Thoracic aorta (tissue), 2 donors: ENCODE measurements around the gene TP63. TPM values are rescaled to one million over a fixed set of nuclear protein-coding genes. Genes with fewer than 3 reads are reported as not detected.

Source experiments
- ATAC-seq: fragments of 150-250 bp; one replicate; pipeline ENCODE4 v1.8.0; 2017; ENCODE audit warnings: low read depth; ENCODE audit not compliant: insufficient number of reproducible peaks, low FRiP score
- DNase-seq: peaks from one replicate; pipeline ENCODE4 v3.0.0-alpha.2; 2020; ENCODE audit warnings: low spot score
- H3K27ac ChIP-seq, 2 donors: fragments of 200-600 bp; sonication (generic); 1 replicate in 1 of 2; 2 replicates in 1 of 2; pipeline ENCODE4 v1.5.1; 2016; ENCODE audit warnings: mild to moderate bottlenecking in 2 of 2, moderate library complexity in 2 of 2
- H3K27me3 ChIP-seq: fragments of 200-600 bp; sonication (generic); replicated peaks from 2 replicates; pipeline ENCODE4 v1.6.0; 2016; ENCODE audit warnings: mild to moderate bottlenecking; ENCODE audit not compliant: insufficient read depth
- H3K36me3 ChIP-seq: fragments of 200-600 bp; sonication (generic); one replicate; pipeline ENCODE4 v1.5.1; 2016
- H3K4me1 ChIP-seq, 2 donors: fragments of 200-600 bp; sonication (generic); 1 replicate in 1 of 2; 2 replicates in 1 of 2; pipeline versions ENCODE4 v1.5.1 to v1.6.0; 2016; ENCODE audit warnings: low read depth in 2 of 2, mild to moderate bottlenecking in 1 of 2; ENCODE audit not compliant: control insufficient read depth in 1 of 2
- H3K4me3 ChIP-seq: fragments of 200-600 bp; sonication (generic); 2 replicates; pipeline ENCODE4 v1.5.1; 2016; ENCODE audit warnings: mild to moderate bottlenecking
- H3K9me3 ChIP-seq: fragments of 200-600 bp; sonication (generic); 2 replicates; pipeline ENCODE4 v1.5.1; 2016
- CTCF ChIP-seq: fragments of 200-600 bp; sonication (generic); IDR thresholded peaks from one replicate; pipeline ENCODE4 v1.5.1; 2019; ENCODE audit warnings: antibody characterized with exemption
- total RNA-seq, 2 donors: library from RNA; depleted of rRNA; stranded (reverse); fragments of >200 nt; gene quantifications; one replicate each; pipeline versions ENCODE4 v1.1.0 to v1.2.3, GENCODE V29; 2016

The TP63 gene
- total RNA-seq, 2 donors from 2014 or later = 0.14 to 0.42 TPM

GRCh38 chr3:189613122-189613521, 18.1 kb upstream of the TP63 start:
- Histone ChIP-seq H3K27me3 (no peaks in the 10 kb centered on the region), H3K4me1 (no peaks in the 10 kb centered on the region), H3K36me3 (no peaks in the 10 kb centered on the region), H3K9me3 (no peaks in the 10 kb centered on the region), H3K4me3 (no peak overlapping the region), H3K27ac (no peak overlapping the region)
- ATAC-seq = no peak
- DNase-seq = no peak
- no peak for TF ChIP-seq CTCF

- Histone ChIP-seq H3K4me1 (no peaks in the 10 kb centered on the region), H3K36me3 (no peaks in the 10 kb centered on the region), H3K27ac (no peak overlapping the region), H3K4me3 (no peak overlapping the region), H3K9me3 (no peaks in the 10 kb centered on the region), H3K27me3 (no peaks in the 10 kb centered on the region)
- DNase-seq = no peak
- TF ChIP-seq CTCF = no peak
- no peak for ATAC-seq
These were observed 9.1 kb upstream of the TP63 start for GRCh38 chr3:189621948-189622603.

GRCh38 chr3:189622629-189623028, 8.6 kb upstream of the TP63 start:
- Histone ChIP-seq H3K36me3 (no peaks in the 10 kb centered on the region), H3K4me3 (no peak overlapping the region), H3K9me3 (no peaks in the 10 kb centered on the region), H3K27ac (no peak overlapping the region), H3K4me1 (no peaks in the 10 kb centered on the region), H3K27me3 (no peaks in the 10 kb centered on the region)
- DNase-seq (no peak), ATAC-seq (no peak)
- TF ChIP-seq CTCF = no peak

GRCh38 chr3:189624130-189624529, 7.1 kb upstream of the TP63 start:
- Histone ChIP-seq H3K9me3 (no peaks in the 10 kb centered on the region), H3K36me3 (no peaks in the 10 kb centered on the region), H3K4me1 (no peaks in the 10 kb centered on the region), H3K27me3 (no peaks in the 10 kb centered on the region), H3K4me3 (no peak overlapping the region), H3K27ac (no peak overlapping the region)
- DNase-seq (no peak), ATAC-seq (no peak)
- no peak for TF ChIP-seq CTCF

GRCh38 chr3:189625071-189625470, 6.1 kb upstream of the TP63 start:
- no peak for DNase-seq
- TF ChIP-seq CTCF = no peak
- H3K4me1 ChIP-seq = peaks cover 5 to 6% of the 10 kb centered on the region in 2 donors
- H3K4me3 ChIP-seq = no peak overlapping the region
- H3K36me3 ChIP-seq = no peaks in the 10 kb centered on the region
- H3K27ac ChIP-seq = no peak overlapping the region
- H3K27me3 ChIP-seq = no peaks in the 10 kb centered on the region
- no peaks in the 10 kb centered on the region for H3K9me3 ChIP-seq
- ATAC-seq = no peak
